HepG2 (cell line): Measurements from ENCODE around the gene TCAF1. TPM values are rescaled to one million over a fixed set of nuclear protein-coding genes. Genes with fewer than 3 reads are reported as not detected.

ENCODE experiments used
- BRCA1 ChIP-seq: sonication (generic); formaldehyde crosslinking; IDR thresholded peaks from 2 replicates; pipeline ENCODE4 v1.4.0; 2020; ENCODE audit warnings: missing genetic modification reagents
- DBP ChIP-seq: sonication (generic); formaldehyde crosslinking; IDR thresholded peaks from 2 replicates; pipeline ENCODE4 v1.4.0; 2020; ENCODE audit warnings: missing genetic modification reagents; ENCODE audit errors: not compliant biosample characterization
- ELF1 ChIP-seq: sonication (generic); formaldehyde crosslinking; IDR thresholded peaks from 2 replicates; pipeline ENCODE4 v1.4.0; 2020; ENCODE audit warnings: missing genetic modification reagents
- FOXA3 ChIP-seq: IDR thresholded peaks from 2 replicates; pipeline ENCODE4 v1.6.1; 2016; ENCODE audit warnings: missing genetic modification reagents, missing compliant biosample characterization
- HDAC6 ChIP-seq: fragments of 200-600 bp; sonication (generic); IDR thresholded peaks from 2 replicates; pipeline ENCODE4 v1.7.0; 2017; ENCODE audit warnings: mild to moderate bottlenecking, antibody characterized with exemption, low read length, low read depth
- HIVEP1 ChIP-seq: sonication (generic); formaldehyde crosslinking; IDR thresholded peaks from 2 replicates; pipeline ENCODE4 v1.4.0; 2020; ENCODE audit warnings: mild to moderate bottlenecking, missing genetic modification reagents
- ISL2 ChIP-seq: sonication (generic); formaldehyde crosslinking; IDR thresholded peaks from 2 replicates; pipeline ENCODE4 v1.5.0; 2020; ENCODE audit warnings: missing genetic modification reagents
- JUN ChIP-seq: sonication (generic); formaldehyde crosslinking; IDR thresholded peaks from 2 replicates; pipeline ENCODE4 v1.4.0; 2020; ENCODE audit warnings: mild to moderate bottlenecking, missing genetic modification reagents
- KLF16 ChIP-seq, 2 experiments: sonication (generic) in 1 of 2; formaldehyde crosslinking in 1 of 2; IDR thresholded peaks; 2 replicates each; pipeline versions ENCODE4 v1.6.1 to v1.8.0; 2016 to 2023; ENCODE audit warnings: missing genetic modification reagents in 2 of 2, missing compliant biosample characterization in 1 of 2
- KMT2B ChIP-seq: IDR thresholded peaks from 2 replicates; pipeline ENCODE4 v1.6.1; 2016; ENCODE audit warnings: missing genetic modification reagents, missing compliant biosample characterization
- PCBP2 ChIP-seq: fragments of 200-400 bp; formaldehyde crosslinking; optimal IDR thresholded peaks from 2 replicates; pipeline ENCODE3; 2018; ENCODE audit warnings: low read length, low read depth; ENCODE audit not compliant: poor library complexity, severe bottlenecking
- PHF21A ChIP-seq: sonication (generic); formaldehyde crosslinking; IDR thresholded peaks from 2 replicates; pipeline ENCODE4 v1.5.0; 2020; ENCODE audit warnings: mild to moderate bottlenecking, missing genetic modification reagents
- POGZ ChIP-seq: sonication (generic); formaldehyde crosslinking; IDR thresholded peaks from 2 replicates; pipeline ENCODE4 v1.4.0; 2020; ENCODE audit warnings: mild to moderate bottlenecking, missing genetic modification reagents
- PRMT3 ChIP-seq: sonication (generic); formaldehyde crosslinking; IDR thresholded peaks from 2 replicates; pipeline ENCODE4 v1.8.1; 2022; ENCODE audit warnings: low read depth, mild to moderate bottlenecking, moderate library complexity, missing genetic modification reagents, borderline replicate concordance
- RARG ChIP-seq: sonication (generic); formaldehyde crosslinking; IDR thresholded peaks from 2 replicates; pipeline ENCODE4 v1.4.0; 2020; ENCODE audit warnings: low read depth, mild to moderate bottlenecking, missing genetic modification reagents
- REXO4 ChIP-seq: sonication (generic); formaldehyde crosslinking; IDR thresholded peaks from 2 replicates; pipeline ENCODE4 v1.8.0; 2022; ENCODE audit warnings: missing genetic modification reagents, mild to moderate bottlenecking, borderline replicate concordance
- RFX5 ChIP-seq: IDR thresholded peaks from 2 replicates; pipeline ENCODE4 v1.6.1; 2011; ENCODE audit warnings: low read depth, low read length, improper control_type of control experiment
- RNF2 ChIP-seq: fragments of 450-650 bp; conservative IDR thresholded peaks from 2 replicates; pipeline ENCODE4 v1.6.1; 2016; ENCODE audit warnings: low read depth
- RORA ChIP-seq: sonication (generic); formaldehyde crosslinking; IDR thresholded peaks from 2 replicates; pipeline ENCODE4 v1.5.0; 2020; ENCODE audit warnings: mild to moderate bottlenecking, missing genetic modification reagents, moderate library complexity
- SKI ChIP-seq: fragments of 450-650 bp; IDR thresholded peaks from one replicate; pipeline ENCODE4 v1.6.1; 2018; ENCODE audit warnings: mild to moderate bottlenecking; ENCODE audit not compliant: partially characterized antibody
- SMAD9 ChIP-seq: sonication (generic); formaldehyde crosslinking; IDR thresholded peaks from 2 replicates; pipeline ENCODE4 v1.5.1; 2020; ENCODE audit warnings: mild to moderate bottlenecking, missing genetic modification reagents
- STAG1 ChIP-seq: sonication (generic); formaldehyde crosslinking; IDR thresholded peaks from 2 replicates; pipeline ENCODE4 v1.4.0; 2020; ENCODE audit warnings: missing genetic modification reagents
- TCF7L2 ChIP-seq: IDR thresholded peaks from 2 replicates; pipeline ENCODE4 v1.6.1; 2011; ENCODE audit warnings: mild to moderate bottlenecking, low read depth, low read length, moderate library complexity
- U2AF2 ChIP-seq: fragments of 200-400 bp; formaldehyde crosslinking; IDR thresholded peaks from 2 replicates; pipeline ENCODE4 v1.6.1; 2017; ENCODE audit warnings: low read depth, mild to moderate bottlenecking, low read length
- ZNF205 ChIP-seq: IDR thresholded peaks from 2 replicates; pipeline ENCODE4 v1.6.1; 2018; ENCODE audit warnings: missing biosample characterization, missing genetic modification reagents
- ZNF225 ChIP-seq: sonication (generic); formaldehyde crosslinking; IDR thresholded peaks from 2 replicates; pipeline ENCODE4 v1.4.0; 2020; ENCODE audit warnings: mild to moderate bottlenecking, missing genetic modification reagents
- ZNF275 ChIP-seq: sonication (generic); formaldehyde crosslinking; IDR thresholded peaks from 2 replicates; pipeline ENCODE4 v1.8.0; 2022; ENCODE audit warnings: missing genetic modification reagents, mild to moderate bottlenecking, inconsistent platforms, borderline replicate concordance
- ZNF337 ChIP-seq: sonication (generic); formaldehyde crosslinking; IDR thresholded peaks from 2 replicates; pipeline ENCODE4 v1.5.1; 2020; ENCODE audit warnings: missing genetic modification reagents, low read depth, mild to moderate bottlenecking, borderline replicate concordance
- ZNF674 ChIP-seq: sonication (generic); formaldehyde crosslinking; IDR thresholded peaks from 2 replicates; pipeline ENCODE4 v1.5.0; 2020; ENCODE audit warnings: low read depth, mild to moderate bottlenecking, missing genetic modification reagents
- ZNF704 ChIP-seq: sonication (generic); formaldehyde crosslinking; IDR thresholded peaks from 2 replicates; pipeline ENCODE4 v1.8.1; 2023; ENCODE audit warnings: mild to moderate bottlenecking, inconsistent platforms, moderate library complexity, missing genetic modification reagents, borderline replicate concordance
- polyA plus RNA-seq, 8 experiments: library from polyadenylated mRNA; depleted of rRNA in 3 of 8; stranded (reverse) in 7 of 8; unstranded in 1 of 8; fragments of >200 nt; fragmentation: Illumina TruSeq in 4 of 8; extraction: Trizol in 4 of 8; gene quantifications; 2 replicates each; pipeline versions ENCODE4 v1.2.1 to v1.2.3, GENCODE V29; 2011 to 2016; ENCODE audit warnings: low read depth in 4 of 8, missing spikeins in 1 of 8, mixed read lengths in 1 of 8; ENCODE audit not compliant: insufficient read depth in 1 of 8
- total RNA-seq, 5 experiments: library from RNA; depleted of rRNA; stranded (reverse); fragments of >200 nt; fragmentation: Illumina TruSeq; extraction: Trizol; gene quantifications; 2 replicates each; pipeline ENCODE4 v1.2.3, GENCODE V29; 2016; ENCODE audit warnings: low read depth in 1 of 5

Gene TCAF1
- total and polyA plus RNA-seq, 2 of the 13 experiments (the other 11 are each of a cell fraction or from before 2014, with no cell fraction given): 36.2 to 101 TPM

- no peak for TF ChIP-seq PRMT3 (CRISPR knock-in tag)
- peak; percentile 62 for TF ChIP-seq STAG1 (CRISPR knock-in tag)
- no peak for TF ChIP-seq HIVEP1 (CRISPR knock-in tag)
- TF ChIP-seq JUN (CRISPR knock-in tag): no peak
- TF ChIP-seq KMT2B (CRISPR knock-in tag): 0 out of 2 replicates have a peak, but pooled peaks have one; percentile 16
- no peak for TF ChIP-seq BRCA1 (CRISPR knock-in tag)
- no peak for TF ChIP-seq ZNF275 (CRISPR knock-in tag)
- 0 out of 2 replicates have a peak, but pooled peaks have one; percentile 53 for TF ChIP-seq RORA
- 0 out of 2 replicates have a peak, but pooled peaks have one; percentile 26 for TF ChIP-seq ISL2 (CRISPR knock-in tag)
- TF ChIP-seq ZNF337 (CRISPR knock-in tag): no peak
- TF ChIP-seq SMAD9 (CRISPR knock-in tag): no peak
- 0 out of 2 replicates have a peak, but pooled peaks have one; percentile 24 for TF ChIP-seq POGZ (CRISPR knock-in tag)
- TF ChIP-seq ZNF205 (CRISPR knock-in tag): no peak
- no peak for TF ChIP-seq RNF2
- TF ChIP-seq SKI: no peak
- TF ChIP-seq PHF21A (CRISPR knock-in tag): no peak
- no peak for TF ChIP-seq HDAC6
- peak; percentile 91 for TF ChIP-seq RFX5
- TF ChIP-seq TCF7L2: no peak
- TF ChIP-seq KLF16 (CRISPR knock-in tag; IDR thresholded peaks at IDR 0.05): no peak
- no peak for TF ChIP-seq DBP (CRISPR knock-in tag)
- peak; percentile 43; the same call in 1 of the 2 replicates for TF ChIP-seq FOXA3 (CRISPR knock-in tag)
- TF ChIP-seq ZNF225: no peak
- no peak for TF ChIP-seq REXO4 (CRISPR knock-in tag)
- TF ChIP-seq ELF1: no peak
- no peak for TF ChIP-seq RARG (CRISPR knock-in tag)
- TF ChIP-seq ZNF704 (CRISPR knock-in tag): no peak
- no peak for TF ChIP-seq PCBP2
- no peak for TF ChIP-seq U2AF2
- no peak for TF ChIP-seq ZNF674 (CRISPR knock-in tag)
Measured at GRCh38 chr7:143892527-143893300, 9.3 kb downstream of the TCAF1 start (continued).
